HG03342 (cell line): ENCODE data around the gene RNF26.

Source experiments
- ATAC-seq: cut with Tn5 transposase; IDR thresholded peaks from one replicate; pipeline ENCODE4 v1.9.1; 2021; ENCODE audit warnings: mild to moderate bottlenecking, moderate library complexity; ENCODE audit not compliant: unreplicated experiment

RNF26 gene

GRCh38 chr11:119335091-119335654, 846 bp downstream of the RNF26 start:
- no peak for ATAC-seq

- no peak for ATAC-seq
These were observed 1.6 kb downstream of the RNF26 start for GRCh38 chr11:119335655-119336543.

GRCh38 chr11:119336744-119337469, 2.6 kb downstream of the RNF26 start:
- no peak for ATAC-seq

GRCh38 chr11:119337581-119338317, 3.4 kb downstream of the RNF26 start:
- ATAC-seq: no peak

- peak; percentile 29 for ATAC-seq
These were observed 4.1 kb downstream of the RNF26 start for GRCh38 chr11:119338318-119338890.

GRCh38 chr11:119338965-119339588, 4.8 kb downstream of the RNF26 start:
- ATAC-seq: no peak

GRCh38 chr11:119339589-119340334, 5.4 kb downstream of the RNF26 start:
- no peak for ATAC-seq

GRCh38 chr11:119340335-119341221, 6.3 kb downstream of the RNF26 start, which contains the start of gene C1QTNF5:
C1QTNF5 (minus strand) TSS chr11:119340883; CDS start chr11:119340397, 486 bp downstream.
- ATAC-seq: no peak

GRCh38 chr11:119341222-119342022, 7.1 kb downstream of the RNF26 start:
- ATAC-seq: no peak

- no peak for ATAC-seq
These were observed 7.6 kb downstream of the RNF26 start for GRCh38 chr11:119342023-119342300.

- no peak for ATAC-seq
These were observed 8.2 kb downstream of the RNF26 start for GRCh38 chr11:119342362-119343130.

- ATAC-seq: no peak
These were observed 9.4 kb downstream of the RNF26 start for GRCh38 chr11:119343726-119344125.

GRCh38 chr11:119344291-119345010, 10.1 kb downstream of the RNF26 start:
- no peak for ATAC-seq

- ATAC-seq: no peak
These were observed 11.4 kb downstream of the RNF26 start for GRCh38 chr11:119345685-119346084.

- no peak for ATAC-seq
These were observed 12.3 kb downstream of the RNF26 start, which contains the start of gene MFRP for GRCh38 chr11:119346605-119347004. MFRP (minus strand) TSS chr11:119346705; CDS start chr11:119346513, 192 bp downstream.

- no peak for ATAC-seq
These were observed 12.9 kb downstream of the RNF26 start for GRCh38 chr11:119347242-119347641.
